Stomach smooth muscle (tissue), 2 donors: ENCODE data around the gene GSTM4.

Experiments used
- H3K27ac ChIP-seq: one replicate; pipeline ENCODE4 v1.7.0; 2013; ENCODE audit warnings: mild to moderate bottlenecking, low read length, inconsistent platforms
- H3K27me3 ChIP-seq, 2 donors: one replicate each; pipeline ENCODE4 v1.7.0; 2013; ENCODE audit warnings: low read length in 2 of 2; ENCODE audit not compliant: insufficient read depth in 2 of 2, control insufficient read depth in 1 of 2
- H3K36me3 ChIP-seq, 2 donors: one replicate each; pipeline ENCODE4 v1.7.0; 2013; ENCODE audit warnings: low read length in 2 of 2; ENCODE audit not compliant: control insufficient read depth in 2 of 2, insufficient read depth in 2 of 2
- H3K4me1 ChIP-seq: one replicate; pipeline ENCODE4 v1.7.0; 2013; ENCODE audit warnings: low read length; ENCODE audit not compliant: control insufficient read depth, insufficient read depth
- H3K4me3 ChIP-seq, 2 donors: one replicate each; pipeline ENCODE4 v1.7.0; 2013; ENCODE audit warnings: low read length in 2 of 2
- H3K9ac ChIP-seq, 2 donors: one replicate each; pipeline ENCODE4 v1.7.0; 2013; ENCODE audit warnings: low read length in 2 of 2, mild to moderate bottlenecking in 1 of 2
- H3K9me3 ChIP-seq, 2 donors: one replicate each; pipeline ENCODE4 v1.7.0; 2013; ENCODE audit warnings: low read length in 2 of 2; ENCODE audit not compliant: control insufficient read depth in 2 of 2
- donor health status: healthy.
- donor health status: Pancreatic carcinoma.

The GSTM4 gene

DNA sequence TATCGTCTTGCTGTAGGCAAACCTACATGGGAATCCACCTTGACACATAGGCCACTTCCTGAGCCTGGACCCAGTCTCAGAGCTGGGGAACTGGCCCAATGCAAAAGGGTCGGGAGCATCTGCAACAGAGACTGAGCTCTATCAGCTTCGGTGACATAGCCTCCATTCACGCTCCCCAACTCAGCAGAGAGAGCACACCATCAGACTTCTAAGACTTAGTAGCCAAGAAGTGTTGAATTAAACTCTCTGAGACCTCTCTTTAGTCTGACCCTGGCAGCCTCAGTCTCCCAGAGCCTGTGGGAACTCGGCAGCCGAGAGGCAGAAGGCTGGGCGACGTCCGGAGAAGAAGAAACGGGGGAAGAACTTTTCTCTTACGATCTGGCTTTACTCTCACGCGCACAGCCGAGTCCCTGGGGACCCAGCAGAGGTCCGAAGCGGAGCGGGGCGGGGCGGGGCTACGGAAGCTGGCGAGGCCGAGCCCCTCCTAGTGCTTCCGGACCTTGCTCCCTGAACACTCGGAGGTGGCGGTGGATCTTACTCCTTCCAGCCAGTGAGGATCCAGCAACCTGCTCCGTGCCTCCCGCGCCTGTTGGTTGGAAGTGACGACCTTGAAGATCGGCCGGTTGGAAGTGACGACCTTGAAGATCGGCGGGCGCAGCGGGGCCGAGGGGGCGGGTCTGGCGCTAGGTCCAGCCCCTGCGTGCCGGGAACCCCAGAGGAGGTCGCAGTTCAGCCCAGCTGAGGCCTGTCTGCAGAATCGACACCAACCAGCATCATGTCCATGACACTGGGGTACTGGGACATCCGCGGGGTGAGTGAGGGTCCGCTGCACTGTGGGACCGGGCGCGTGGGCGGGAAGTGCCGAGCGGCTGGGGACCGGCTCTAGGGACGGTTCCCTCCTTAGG is at the start of gene GSTM4:
GSTM4 (plus strand) TSS at position 485 of the 905 bp plus-strand sequence; CDS start at position 776, 291 bp downstream.
- Histone ChIP-seq H3K36me3 (peaks cover 9 to 16% of the 10 kb centered on the region in 2 donors), H3K9ac (peak within 1 kb of the TSS; percentile 95 to 96), H3K27ac (peak within 1 kb of the TSS; percentile 88), H3K27me3 (no peaks in the 10 kb centered on the region), H3K4me1 (peaks cover 22% of the 10 kb centered on the region), H3K4me3 (peak within 1 kb of the TSS; percentile 89 to 90), H3K9me3 (no peaks in the 10 kb centered on the region)

GRCh38 chr1:109609881-109610280 is 46.0 kb upstream of the GSTM4 start:
- H3K9me3 ChIP-seq = no peaks in the 10 kb centered on the region
- no peaks in the 10 kb centered on the region for H3K4me1 ChIP-seq
- no peak overlapping the region for H3K9ac ChIP-seq
- H3K4me3 ChIP-seq = no peak overlapping the region
- no peaks in the 10 kb centered on the region for H3K27me3 ChIP-seq
- peaks cover 0 to 4% of the 10 kb centered on the region in 2 donors for H3K36me3 ChIP-seq
- H3K27ac ChIP-seq = no peak overlapping the region

GRCh38 chr1:109610609-109611307 is 45.1 kb upstream of the GSTM4 start:
- Histone ChIP-seq H3K4me3 (no peak overlapping the region), H3K9me3 (no peaks in the 10 kb centered on the region), H3K27ac (no peak overlapping the region)

DNA sequence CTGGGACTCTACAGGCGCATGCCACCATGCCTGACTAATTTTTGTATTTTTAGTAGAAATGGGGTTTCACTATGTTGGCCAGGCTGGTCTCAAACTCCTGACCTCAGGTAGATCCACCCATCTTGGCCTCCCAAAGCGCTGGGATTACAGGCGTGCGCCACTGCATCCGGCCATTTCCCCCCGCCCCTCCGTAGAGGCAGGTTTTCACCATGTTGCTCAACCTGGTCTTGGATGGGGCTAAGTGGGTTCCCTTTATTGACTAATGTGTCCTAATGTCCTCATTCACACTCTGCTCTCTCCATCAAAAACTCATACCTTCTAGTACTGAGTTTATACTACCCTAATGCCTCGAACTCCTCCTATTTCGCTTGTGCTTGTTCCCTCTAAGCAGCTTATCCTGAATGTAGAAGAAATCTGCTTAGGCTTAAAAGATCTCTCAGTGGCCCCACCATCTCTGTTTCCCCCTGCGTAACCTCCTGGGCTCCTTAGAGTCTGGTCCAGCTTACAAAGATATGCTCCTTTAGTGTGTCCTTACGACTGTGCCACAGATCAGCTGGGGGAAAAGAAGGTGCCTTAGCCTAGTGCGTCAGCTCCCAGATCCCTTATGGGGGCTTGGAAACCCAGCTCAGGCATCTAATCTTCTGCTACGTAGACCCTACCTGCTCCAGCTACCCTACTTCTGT is 44.5 kb upstream of the GSTM4 start:
- H3K36me3 ChIP-seq = no peaks in the 10 kb centered on the region
- no peak overlapping the region for H3K4me3 ChIP-seq
- no peak overlapping the region for H3K9ac ChIP-seq
- H3K27ac ChIP-seq = no peak overlapping the region
- no peaks in the 10 kb centered on the region for H3K27me3 ChIP-seq
- no peaks in the 10 kb centered on the region for H3K9me3 ChIP-seq
- no peaks in the 10 kb centered on the region for H3K4me1 ChIP-seq

More at GRCh38 chr1:109610609-109611307, 45.1 kb upstream of the GSTM4 start:
- Histone ChIP-seq H3K27me3 (no peaks in the 10 kb centered on the region), H3K4me1 (no peaks in the 10 kb centered on the region), H3K36me3 (peaks cover 0 to 4% of the 10 kb centered on the region in 2 donors), H3K9ac (no peak overlapping the region)

GRCh38 chr1:109613361-109614147 is 42.3 kb upstream of the GSTM4 start:
- Histone ChIP-seq H3K9ac (no peak overlapping the region), H3K4me3 (no peak overlapping the region), H3K9me3 (no peaks in the 10 kb centered on the region), H3K36me3 (no peaks in the 10 kb centered on the region), H3K27me3 (no peaks in the 10 kb centered on the region), H3K27ac (no peak overlapping the region), H3K4me1 (no peaks in the 10 kb centered on the region)

DNA sequence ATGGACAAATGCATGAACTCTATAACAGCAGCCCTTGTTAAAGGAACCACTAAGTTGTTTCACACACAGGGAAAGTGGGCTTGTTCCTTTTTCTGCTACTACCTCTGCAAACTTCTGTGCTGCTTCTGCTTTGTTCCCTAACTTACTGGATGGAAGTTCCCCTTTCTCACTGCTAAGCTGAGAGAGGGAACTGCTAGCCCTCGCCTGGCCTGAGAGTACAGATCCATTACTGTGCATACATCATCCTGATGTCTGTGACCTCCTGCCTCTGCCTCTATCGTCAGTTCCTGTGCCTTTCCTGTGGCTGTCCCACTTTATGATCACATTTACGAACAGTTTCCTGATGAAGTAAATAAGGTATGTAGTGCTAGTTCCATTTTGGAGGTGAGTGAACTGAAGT is 40.0 kb upstream of the GSTM4 start:
- H3K4me3 ChIP-seq = no peak overlapping the region
- no peaks in the 10 kb centered on the region for H3K36me3 ChIP-seq
- no peaks in the 10 kb centered on the region for H3K27me3 ChIP-seq
- H3K9ac ChIP-seq = no peak overlapping the region
- H3K27ac ChIP-seq = no peak overlapping the region
- H3K4me1 ChIP-seq = peaks cover 13% of the 10 kb centered on the region
- H3K9me3 ChIP-seq = no peaks in the 10 kb centered on the region

- Histone ChIP-seq H3K4me3 (no peak overlapping the region), H3K9ac (no peak overlapping the region), H3K9me3 (no peaks in the 10 kb centered on the region), H3K36me3 (no peaks in the 10 kb centered on the region), H3K27ac (no peak overlapping the region), H3K4me1 (peaks cover 18% of the 10 kb centered on the region), H3K27me3 (no peaks in the 10 kb centered on the region)
Measured at GRCh38 chr1:109616391-109616790, 39.5 kb upstream of the GSTM4 start.

DNA sequence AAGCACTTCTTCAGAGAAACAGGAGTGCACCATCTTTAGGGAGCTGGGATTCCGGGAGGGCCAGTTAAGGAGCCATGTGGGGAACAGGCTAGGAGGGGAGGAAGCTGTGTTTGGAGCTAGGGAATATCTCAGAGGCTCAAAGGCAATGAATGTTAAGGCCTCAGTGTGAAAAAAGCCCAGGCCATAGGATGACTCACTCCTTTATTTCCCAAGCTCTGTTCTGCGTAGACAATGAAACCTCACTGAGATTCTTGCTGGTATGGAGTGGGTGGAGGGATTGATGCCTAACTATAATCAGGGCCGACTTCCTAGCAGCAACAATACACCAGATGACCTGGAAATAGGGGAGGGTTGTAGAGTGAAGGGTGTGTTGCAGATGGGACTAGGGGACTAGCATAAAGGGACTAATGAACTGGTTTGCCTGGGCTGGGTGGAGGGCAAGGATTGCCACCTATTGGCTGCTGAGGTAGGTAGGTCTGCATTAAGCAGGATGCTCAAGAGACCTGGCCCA is 38.6 kb upstream of the GSTM4 start:
- H3K4me3 ChIP-seq = no peak overlapping the region
- H3K9ac ChIP-seq = no peak overlapping the region
- no peaks in the 10 kb centered on the region for H3K9me3 ChIP-seq
- no peaks in the 10 kb centered on the region for H3K36me3 ChIP-seq
- H3K4me1 ChIP-seq = peaks cover 27% of the 10 kb centered on the region
- no peaks in the 10 kb centered on the region for H3K27me3 ChIP-seq
- H3K27ac ChIP-seq = no peak overlapping the region

GRCh38 chr1:109618661-109619575 is 37.0 kb upstream of the GSTM4 start:
- H3K9me3 ChIP-seq = no peaks in the 10 kb centered on the region
- peak overlapping the region; percentile 64 for H3K27ac ChIP-seq
- H3K9ac ChIP-seq = peak overlapping the region in 1 of 2 donors; percentile 30
- peak overlapping the region; percentile 88 to 89 for H3K4me3 ChIP-seq
- H3K36me3 ChIP-seq = no peaks in the 10 kb centered on the region
- H3K4me1 ChIP-seq = peaks cover 42% of the 10 kb centered on the region
- no peaks in the 10 kb centered on the region for H3K27me3 ChIP-seq
